COLO668 (cell line): ENCODE measurements around the gene PGA5.
A peak's percentile ranks its signal among the peaks of the same experiment; 100 is the strongest.
"Not testable (repeated sequence)": the region's sequence is repeated elsewhere in the genome, so short reads cannot be mapped to it uniquely, and the experiment has no call there.

Experiments used
- DNase-seq: peaks from one replicate; lab custom pipeline; 2025; ENCODE audit not compliant: unreplicated experiment; lab: John Stamatoyannopoulos, UW

The PGA5 gene

DNA sequence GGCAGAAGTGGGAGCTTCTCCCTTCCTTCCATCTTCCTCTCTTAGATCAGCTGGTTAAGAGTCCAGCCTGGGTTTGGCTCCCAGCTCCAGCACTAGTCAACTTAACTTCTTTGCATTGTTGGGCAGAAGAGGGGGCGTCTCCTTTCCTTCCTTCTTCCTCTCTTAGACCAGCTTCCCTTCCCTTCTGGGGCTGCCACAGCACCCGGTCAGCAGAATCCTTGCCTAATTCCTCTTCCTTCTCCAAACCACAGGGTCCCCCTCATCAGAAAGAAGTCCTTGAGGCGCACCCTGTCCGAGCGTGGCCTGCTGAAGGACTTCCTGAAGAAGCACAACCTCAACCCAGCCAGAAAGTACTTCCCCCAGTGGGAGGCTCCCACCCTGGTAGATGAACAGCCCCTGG is 18.3 kb upstream of the PGA5 start:
- not testable (repeated sequence) for DNase-seq

DNA sequence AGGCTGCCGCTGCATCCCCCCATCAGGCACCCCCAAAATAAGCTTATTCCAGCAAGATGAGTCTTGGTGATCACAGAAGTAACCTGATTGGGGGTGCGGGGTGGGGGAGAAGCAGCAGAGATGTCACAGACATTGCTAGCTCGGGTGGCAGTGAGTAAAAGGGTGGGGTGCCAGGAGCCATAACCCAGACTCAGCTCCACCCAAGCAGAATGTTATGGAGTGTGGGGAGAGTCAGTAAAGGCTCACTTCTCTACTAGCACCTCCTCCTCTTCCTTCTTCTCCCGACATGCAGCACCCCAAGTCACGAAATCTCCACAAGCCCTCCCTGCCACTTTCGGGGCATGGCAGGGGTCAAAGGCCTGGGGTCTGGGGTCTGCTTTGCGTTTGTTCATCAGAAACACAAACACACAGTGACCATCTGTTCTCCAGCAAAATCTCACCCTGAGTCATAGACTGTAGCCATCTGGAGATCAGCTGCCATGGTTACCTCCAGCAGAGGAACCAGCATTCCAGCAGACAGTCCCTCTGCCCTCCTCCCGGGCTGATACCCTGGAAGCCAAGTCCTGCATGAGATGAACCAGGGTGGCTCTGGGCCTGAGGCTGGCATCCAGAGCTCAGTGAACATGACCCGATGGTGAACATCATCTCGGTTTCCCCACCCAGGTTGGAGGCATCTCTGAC is 14.4 kb upstream of the PGA5 start:
- DNase-seq, result not testable (repeated sequence)

DNA sequence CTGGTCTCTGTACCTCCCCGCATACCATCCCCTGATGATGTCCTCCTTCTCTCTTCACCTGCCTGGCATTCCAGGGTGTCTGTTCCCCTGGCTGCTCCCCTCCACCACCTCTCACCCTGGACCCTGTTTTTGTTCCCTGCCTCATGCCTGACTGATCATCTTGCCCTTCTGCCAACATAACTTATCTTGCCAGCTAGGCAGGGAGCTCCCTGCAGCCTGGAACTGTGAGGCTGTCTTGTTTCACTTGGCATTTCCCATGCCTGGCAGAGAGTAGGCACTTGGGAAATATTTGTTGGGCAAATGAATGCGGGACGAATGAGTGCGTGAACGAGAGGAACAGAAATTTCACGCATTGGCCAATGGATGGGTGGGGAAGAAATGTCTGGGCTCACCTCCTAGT is 11.5 kb upstream of the PGA5 start:
- DNase-seq, result not testable (repeated sequence)

DNA sequence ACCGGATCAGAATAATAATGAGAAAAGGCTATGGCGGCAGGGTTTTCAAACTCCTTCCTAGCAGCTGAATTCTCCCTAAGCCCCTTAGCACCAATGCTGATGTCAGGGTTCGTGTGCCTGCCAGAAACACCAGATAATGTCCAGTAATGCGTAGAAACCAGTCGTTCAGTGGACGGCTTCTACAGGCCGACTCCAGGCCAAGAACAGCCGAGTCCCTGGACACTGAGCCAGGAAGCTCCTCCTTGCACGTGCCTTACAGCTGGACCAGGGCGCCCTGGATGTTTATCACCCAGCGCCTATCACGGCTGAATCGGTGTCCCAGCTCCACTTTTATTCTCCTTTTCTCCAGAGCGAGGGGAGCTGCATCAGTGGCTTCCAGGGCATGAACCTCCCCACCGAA is 9.9 kb upstream of the PGA5 start:
- not testable (repeated sequence) for DNase-seq

DNA sequence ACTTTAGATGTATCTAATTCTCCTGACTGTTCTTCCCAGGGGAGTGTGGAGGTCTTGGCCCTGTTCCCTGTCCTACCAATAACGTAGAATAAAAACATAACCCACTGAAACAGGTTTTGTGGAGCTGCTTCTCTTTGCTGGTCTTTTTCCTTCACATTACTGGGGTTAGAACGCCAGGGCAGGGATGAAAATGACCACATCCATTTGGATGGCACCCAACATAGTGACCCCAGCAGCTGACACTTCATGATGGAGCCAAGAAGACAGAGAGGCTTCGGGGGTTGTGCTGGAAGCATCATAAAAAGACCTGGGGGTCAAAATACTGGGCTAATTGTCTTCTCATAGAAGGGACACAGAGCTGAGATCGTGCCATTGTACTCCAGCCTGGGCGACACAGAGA is 9.4 kb upstream of the PGA5 start:
- not testable (repeated sequence) for DNase-seq

DNA sequence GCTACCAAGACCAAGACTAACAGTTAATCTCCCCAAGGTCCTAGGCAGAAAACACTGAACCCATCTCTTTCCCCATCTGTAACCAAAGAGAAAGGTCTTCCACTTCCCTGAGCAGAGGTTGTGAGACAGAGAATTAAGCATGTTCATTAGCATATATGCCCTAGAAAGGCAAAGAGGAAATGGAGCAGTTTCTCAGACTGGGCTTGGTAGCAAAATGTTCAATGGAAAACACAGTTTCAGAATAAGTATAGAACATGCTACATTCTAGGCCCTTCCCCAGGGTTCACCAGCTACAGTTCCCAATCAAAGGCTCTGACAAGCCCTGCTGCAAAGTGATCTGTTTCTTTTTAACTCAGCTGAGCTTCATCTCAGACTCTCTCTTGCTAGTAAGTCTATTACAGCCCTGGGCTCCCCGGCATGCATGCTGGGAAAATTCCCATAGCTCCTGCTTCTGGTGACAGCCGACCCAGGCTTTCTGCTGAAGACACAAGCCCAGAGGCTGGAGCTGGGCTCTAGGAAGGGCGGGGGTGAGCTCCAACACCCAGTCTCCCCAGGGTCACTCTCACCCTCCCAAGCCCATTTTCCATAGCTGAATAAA is 8.3 kb upstream of the PGA5 start:
- not testable (repeated sequence) for DNase-seq

DNA sequence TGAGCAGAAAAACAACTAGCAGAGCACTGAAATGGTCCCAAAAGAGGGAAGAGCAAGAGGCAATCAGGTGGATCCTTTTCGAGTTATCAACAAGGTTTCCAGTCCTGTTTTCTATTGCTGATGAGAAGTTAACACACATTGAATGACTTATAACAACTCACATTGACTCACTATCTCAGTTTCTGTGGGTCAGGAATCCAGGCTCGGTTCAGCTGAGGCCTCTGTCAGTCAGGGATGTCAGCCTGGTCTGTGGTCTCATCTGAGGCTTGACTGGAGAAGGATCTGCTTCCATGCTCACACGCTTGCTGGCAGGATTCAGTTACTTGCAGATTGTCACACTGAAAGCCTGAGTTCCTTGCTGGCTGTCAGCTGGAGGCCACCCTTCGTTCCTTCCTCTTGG is 3.8 kb upstream of the PGA5 start:
- DNase-seq, result not testable (repeated sequence)

DNA sequence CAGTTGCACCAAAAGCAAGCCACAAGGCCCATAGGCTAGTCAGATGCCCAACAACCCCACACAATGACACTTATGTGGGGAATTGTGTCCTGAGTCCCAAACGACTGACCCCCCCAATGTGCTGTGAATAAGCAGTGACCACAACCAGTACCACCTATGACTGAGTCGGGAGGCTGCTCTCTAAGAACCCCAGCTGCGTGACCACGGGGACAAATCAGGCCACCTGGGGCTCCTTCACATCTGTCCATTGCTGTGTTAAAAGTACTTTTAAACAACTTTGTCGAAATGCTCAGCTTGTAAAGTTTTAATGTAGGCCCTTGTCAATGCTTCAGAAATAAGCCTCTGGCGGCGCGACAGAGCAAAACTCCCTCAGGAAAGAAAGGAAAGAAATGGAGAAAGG is 687 bp upstream of the PGA5 start:
- not testable (repeated sequence) for DNase-seq

DNA sequence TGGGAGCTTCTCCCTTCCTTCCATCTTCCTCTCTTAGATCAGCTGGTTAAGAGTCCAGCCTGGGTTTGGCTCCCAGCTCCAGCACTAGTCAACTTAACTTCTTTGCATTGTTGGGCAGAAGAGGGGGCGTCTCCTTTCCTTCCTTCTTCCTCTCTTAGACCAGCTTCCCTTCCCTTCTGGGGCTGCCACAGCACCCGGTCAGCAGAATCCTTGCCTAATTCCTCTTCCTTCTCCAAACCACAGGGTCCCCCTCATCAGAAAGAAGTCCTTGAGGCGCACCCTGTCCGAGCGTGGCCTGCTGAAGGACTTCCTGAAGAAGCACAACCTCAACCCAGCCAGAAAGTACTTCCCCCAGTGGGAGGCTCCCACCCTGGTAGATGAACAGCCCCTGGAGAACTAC is 551 bp downstream of the PGA5 start:
- DNase-seq, result not testable (repeated sequence)

DNA sequence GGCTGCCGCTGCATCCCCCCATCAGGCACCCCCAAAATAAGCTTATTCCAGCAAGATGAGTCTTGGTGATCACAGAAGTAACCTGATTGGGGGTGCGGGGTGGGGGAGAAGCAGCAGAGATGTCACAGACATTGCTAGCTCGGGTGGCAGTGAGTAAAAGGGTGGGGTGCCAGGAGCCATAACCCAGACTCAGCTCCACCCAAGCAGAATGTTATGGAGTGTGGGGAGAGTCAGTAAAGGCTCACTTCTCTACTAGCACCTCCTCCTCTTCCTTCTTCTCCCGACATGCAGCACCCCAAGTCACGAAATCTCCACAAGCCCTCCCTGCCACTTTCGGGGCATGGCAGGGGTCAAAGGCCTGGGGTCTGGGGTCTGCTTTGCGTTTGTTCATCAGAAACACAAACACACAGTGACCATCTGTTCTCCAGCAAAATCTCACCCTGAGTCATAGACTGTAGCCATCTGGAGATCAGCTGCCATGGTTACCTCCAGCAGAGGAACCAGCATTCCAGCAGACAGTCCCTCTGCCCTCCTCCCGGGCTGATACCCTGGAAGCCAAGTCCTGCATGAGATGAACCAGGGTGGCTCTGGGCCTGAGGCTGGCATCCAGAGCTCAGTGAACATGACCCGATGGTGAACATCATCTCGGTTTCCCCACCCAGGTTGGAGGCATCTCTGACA is 4.4 kb downstream of the PGA5 start:
- not testable (repeated sequence) for DNase-seq

DNA sequence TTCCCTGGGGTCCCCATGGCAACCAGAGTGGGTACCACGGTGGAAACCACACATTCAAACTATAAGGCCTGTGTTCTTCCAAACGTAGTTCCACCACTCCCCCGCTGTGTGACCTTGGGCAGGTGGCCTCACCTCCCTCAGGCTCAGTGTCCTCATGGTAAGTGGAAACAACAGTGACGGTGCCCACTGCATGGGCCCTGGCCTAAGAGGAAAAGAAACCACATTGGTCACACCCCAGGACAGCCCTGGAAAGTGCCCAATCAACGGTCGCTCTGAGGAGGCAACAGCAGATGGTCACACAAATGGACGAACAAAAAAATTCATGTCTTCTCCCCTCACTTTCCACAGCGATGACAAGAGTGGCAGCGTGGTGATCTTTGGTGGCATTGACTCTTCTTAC is 7.1 kb downstream of the PGA5 start:
- DNase-seq, result not testable (repeated sequence)

DNA sequence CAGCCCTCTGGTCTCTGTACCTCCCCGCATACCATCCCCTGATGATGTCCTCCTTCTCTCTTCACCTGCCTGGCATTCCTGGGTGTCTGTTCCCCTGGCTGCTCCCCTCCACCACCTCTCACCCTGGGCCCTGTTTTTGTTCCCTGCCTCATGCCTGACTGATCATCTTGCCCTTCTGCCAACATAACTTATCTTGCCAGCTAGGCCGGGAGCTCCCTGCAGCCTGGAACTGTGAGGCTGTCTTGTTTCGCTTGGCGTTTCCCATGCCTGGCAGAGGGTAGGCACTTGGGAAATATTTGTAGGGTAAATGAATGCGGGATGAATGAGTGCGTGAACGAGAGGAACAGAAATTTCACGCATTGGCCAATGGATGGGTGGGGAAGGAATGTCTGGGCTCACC is 8.2 kb downstream of the PGA5 start:
- not testable (repeated sequence) for DNase-seq

DNA sequence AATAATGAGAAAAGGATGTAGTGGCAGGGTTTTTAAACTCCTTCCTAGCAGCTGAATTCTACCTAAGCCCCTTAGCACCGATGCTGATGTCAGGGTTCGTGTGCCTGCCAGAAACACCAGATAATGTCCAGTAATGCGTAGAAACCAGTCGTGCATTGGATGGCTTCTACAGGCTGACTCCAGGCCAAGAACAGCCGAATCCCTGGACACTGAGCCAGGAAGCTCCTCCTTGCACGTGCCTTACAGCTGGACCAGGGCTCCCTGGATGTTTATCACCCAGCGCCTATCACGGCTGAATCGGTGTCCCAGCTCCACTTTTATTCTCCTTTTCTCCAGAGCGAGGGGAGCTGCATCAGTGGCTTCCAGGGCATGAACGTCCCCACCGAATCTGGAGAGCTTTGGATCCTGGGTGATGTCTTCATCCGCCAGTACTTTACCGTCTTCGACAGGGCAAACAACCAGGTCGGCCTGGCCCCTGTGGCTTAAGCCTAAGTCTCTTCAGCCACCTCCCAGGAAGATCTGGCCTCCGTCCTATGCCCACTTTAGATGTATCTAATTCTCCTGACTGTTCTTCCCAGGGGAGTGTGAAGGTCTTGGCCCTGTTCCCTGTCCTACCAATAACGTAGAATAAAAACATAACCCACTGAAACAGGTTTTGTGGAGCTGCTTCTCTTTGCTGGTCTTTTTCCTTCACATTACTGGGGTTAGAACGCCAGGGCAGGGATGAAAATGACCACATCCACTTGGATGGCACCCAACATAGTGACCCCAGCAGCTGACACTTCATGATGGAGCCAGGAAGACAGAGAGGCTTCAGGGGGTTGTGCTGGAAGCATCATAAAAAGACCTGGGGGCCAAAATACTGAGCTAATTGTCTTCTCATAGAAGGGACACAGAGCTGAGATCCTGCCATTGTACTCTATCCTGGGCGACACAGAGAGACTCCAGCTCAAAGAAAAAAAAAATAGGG is 10.1 kb downstream of the PGA5 start:
- DNase-seq, result not testable (repeated sequence)

DNA sequence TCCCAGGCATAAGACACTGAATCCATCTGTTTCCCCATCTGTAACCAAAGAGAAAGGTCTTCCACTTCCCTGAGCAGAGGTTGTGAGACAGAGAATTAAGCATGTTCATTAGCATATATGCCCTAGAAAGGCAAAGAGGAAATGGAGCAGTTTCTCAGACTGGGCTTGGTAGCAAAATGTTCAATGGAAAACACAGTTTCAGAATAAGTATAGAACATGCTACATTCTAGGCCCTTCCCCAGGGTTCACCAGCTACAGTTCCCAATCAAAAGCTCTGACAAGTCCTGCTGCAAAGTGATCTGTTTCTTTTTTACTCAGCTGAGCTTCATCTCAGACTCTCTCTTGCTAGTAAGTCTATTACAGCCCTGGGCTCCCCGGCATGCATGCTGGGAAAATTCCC is 11.4 kb downstream of the PGA5 start:
- DNase-seq, result not testable (repeated sequence)

DNA sequence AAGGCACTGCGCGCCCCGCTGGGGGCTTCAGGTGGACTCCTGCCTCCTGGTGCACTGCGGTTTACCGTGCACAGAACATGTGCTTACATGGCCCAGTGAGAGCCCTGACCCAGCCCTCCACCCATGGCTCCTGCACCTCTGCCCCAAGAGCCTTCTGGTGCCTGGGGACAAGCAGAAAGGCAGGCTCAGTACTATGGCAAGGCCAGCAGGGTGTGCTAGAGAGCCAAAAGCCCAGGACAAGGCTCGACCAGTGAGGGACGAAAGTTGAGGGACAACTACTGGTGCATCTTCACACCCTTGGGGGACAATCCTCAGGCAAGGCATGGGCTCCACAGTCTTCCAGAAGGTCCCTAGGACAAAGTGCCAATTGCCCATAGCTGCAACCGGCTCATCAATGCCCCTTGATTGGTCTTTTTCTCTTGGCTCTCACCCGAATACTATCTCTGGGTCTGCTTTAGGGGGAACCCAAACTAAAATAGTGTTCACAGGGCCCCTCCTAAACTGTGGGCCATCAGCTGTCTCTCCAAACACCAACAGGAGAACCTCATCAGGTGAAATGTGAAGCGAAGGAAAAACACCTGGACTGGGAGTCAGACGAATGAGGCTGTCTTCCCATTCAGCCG is 13.5 kb downstream of the PGA5 start:
- DNase-seq, result peak; percentile 54

DNA sequence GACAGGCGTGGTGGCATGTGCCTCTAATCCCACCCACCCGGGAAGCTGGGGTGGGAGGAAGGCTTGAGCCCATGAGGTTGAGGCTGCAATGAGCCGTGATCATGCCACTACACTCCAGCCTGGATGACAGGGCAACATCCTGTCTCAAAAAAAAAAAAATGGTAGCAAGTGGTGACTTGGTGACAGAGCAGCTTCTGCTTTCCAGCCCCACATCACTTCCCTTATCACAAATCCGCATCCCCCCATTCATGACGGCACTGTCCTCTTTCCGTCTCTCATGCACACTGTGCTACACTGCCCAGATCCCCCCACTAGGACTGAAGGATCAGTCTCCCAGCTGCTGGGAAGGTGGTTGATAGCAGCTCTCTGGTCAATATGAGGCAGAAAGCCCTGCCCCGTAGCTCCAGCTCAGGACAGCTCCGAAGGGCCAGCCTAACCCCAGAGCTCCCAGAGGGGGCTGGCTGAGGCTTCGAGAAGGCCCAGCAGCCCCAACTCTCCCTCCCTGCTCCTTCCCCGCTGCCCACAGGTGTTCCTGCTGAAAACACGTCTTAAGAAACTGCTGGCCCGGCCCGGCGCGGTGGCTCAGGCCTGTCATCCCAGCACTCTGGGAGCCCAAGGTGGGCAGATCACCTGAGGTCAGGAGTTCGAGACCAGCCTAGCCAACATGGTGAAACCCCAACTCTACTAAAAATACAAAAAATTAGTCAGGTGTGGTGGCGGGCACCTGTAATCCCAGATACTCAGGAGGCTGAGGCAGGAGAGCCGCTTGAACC is 15.9 kb downstream of the PGA5 start:
- DNase-seq, result no peak

DNA sequence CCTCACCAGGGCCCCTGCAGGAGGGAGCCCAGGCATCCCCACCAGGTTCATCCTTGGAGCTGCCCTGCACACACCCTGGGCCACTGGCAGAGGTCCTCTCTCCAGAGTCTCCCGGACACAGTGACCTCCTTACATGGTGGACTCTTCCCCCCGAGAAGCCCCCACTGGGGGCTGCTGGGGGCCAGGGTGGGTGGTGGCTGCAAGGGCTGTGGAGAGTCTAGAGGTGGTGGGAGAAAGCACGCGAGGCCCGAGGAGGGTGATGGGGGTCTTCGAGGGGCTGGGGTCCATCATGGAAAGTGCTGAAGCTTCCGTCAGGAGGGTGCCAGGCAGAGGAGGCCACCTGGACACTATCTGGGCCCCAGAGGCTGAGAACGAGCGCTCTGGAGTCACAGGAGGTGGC is 17.6 kb downstream of the PGA5 start:
- DNase-seq, result no peak

DNA sequence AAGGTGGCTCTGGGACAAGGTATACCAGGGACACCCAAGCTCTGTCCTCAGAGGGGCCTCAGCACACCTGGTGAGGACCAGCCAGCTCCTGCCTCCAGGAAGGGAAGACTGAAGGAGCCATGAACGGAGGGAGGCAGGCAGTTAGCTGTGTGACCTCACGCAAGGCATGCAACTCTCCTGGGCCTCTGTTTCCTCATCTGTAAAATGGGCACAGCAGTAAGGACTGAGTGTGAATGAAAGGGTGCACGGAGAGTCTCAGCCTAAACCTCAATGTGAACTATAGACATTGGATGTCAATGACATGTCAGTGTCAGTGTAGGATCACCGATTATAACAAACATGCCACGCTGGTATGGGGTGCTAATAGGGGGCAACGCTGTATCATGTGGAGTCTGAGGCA is 18.4 kb downstream of the PGA5 start:
- no peak for DNase-seq

DNA sequence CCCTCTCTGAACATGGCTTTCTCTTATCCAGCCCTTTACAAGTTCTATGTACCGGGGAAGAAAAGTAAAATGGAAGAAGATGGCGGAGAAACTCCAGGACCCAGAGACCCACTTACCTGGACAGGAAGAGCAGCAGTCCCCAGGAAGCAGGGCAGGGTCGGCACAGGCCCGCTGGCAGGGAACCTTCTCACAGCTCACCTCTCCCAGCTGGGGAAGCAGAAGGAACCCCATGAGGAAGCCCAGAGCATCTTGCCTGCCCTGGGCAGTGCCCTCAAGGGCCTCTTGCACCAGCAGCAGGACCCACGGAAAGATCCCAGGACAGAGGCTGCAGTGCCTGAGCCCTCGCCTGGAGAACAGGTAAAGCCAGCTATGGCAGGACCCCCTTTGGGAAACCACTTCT is 23.4 kb downstream of the PGA5 start:
- no peak for DNase-seq

DNA sequence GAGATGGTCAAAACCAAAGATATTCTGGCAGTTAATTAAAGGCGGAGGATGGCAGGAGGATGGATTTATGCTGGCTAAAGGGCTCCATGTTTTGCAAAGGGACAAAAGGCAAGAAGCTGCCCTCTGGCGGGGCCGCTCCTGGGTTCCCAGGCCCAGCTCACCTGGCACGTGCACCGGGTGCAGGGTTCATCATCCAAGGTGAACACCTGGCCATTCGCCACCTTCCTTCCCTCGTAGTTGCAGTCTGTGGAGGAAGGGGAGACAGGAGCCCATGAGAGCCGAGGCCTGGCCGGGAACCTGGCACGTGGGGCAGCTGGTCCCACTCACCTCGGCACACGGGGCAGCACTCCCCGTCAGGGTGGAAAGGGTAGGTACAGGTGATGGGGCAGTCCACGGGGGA is 23.8 kb downstream of the PGA5 start:
- no peak for DNase-seq
